Erythroblast (primary cell): Measurements from ENCODE around the gene SEMA6C.

ENCODE experiments used
- DNase-seq, 2 experiments: peaks; one replicate each; lab custom pipeline; 2025; lab: John Stamatoyannopoulos, UW
- GATA1 ChIP-seq: IDR thresholded peaks from 2 replicates; pipeline ENCODE4 v1.6.1; 2011; ENCODE audit warnings: low read depth, mild to moderate bottlenecking, control low read depth, low read length, moderate library complexity
- POLR2A ChIP-seq: IDR thresholded peaks from 2 replicates; pipeline ENCODE4 v1.6.1; 2011; ENCODE audit warnings: mild to moderate bottlenecking, low read length

The SEMA6C gene

GRCh38 chr1:151145304-151146071 is 943 bp downstream of the SEMA6C start:
- DNase-seq, result peak; percentile 51 to 52
- TF ChIP-seq GATA1 (no peak), POLR2A (no peak)

GRCh38 chr1:151144474-151145303 is 1.7 kb downstream of the SEMA6C start:
- TF ChIP-seq GATA1 (no peak), POLR2A (no peak)
- DNase-seq, result peak in 1 of 2 experiments; percentile 21

GRCh38 chr1:151143986-151144385 is 2.4 kb downstream of the SEMA6C start:
- DNase-seq, result no peak
- TF ChIP-seq POLR2A (no peak), GATA1 (no peak)

GRCh38 chr1:151143057-151143435 is 3.4 kb downstream of the SEMA6C start:
- no peak for DNase-seq
- TF ChIP-seq GATA1, result no peak
- TF ChIP-seq POLR2A, result no peak

GRCh38 chr1:151142411-151143056 is 3.9 kb downstream of the SEMA6C start:
- no peak for DNase-seq
- no peak for TF ChIP-seq GATA1
- no peak for TF ChIP-seq POLR2A

GRCh38 chr1:151137789-151138188 is 8.6 kb downstream of the SEMA6C start:
- TF ChIP-seq GATA1 (no peak), POLR2A (no peak)
- no peak for DNase-seq

GRCh38 chr1:151135433-151136385 is 10.7 kb downstream of the SEMA6C start:
- TF ChIP-seq GATA1 (no peak), POLR2A (no peak)
- no peak for DNase-seq

GRCh38 chr1:151134991-151135390 is 11.4 kb downstream of the SEMA6C start:
- TF ChIP-seq POLR2A (no peak), GATA1 (no peak)
- no peak for DNase-seq

- no peak for TF ChIP-seq POLR2A
- DNase-seq, result no peak
Observed at GRCh38 chr1:151134396-151134795, 12.0 kb downstream of the SEMA6C start.

- TF ChIP-seq GATA1, result no peak
- no peak for TF ChIP-seq POLR2A
Observed at GRCh38 chr1:151133018-151133806, 13.2 kb downstream of the SEMA6C start.

GRCh38 chr1:151132335-151133017 is 14.0 kb downstream of the SEMA6C start:
- TF ChIP-seq POLR2A (no peak), GATA1 (no peak)
- DNase-seq, result no peak

More at GRCh38 chr1:151133018-151133806, 13.2 kb downstream of the SEMA6C start:
- no peak for DNase-seq
